Esophagus squamous epithelium (tissue), 4 donors: ENCODE measurements around the gene MRAS.

Source experiments
- POLR2A ChIP-seq, 4 donors: fragments of 450-650 bp; IDR thresholded peaks; one replicate each; pipeline ENCODE4 v1.6.1; 2017; ENCODE audit warnings: antibody characterized with exemption in 4 of 4, mild to moderate bottlenecking in 4 of 4, moderate library complexity in 3 of 4
- TF ChIP-seq, protein P1 (sequence below), 6 experiments: fragments of 450-650 bp in 4 of 6; fragments of 200-600 bp in 2 of 6; sonication (generic) in 2 of 6; IDR thresholded peaks; one replicate each; pipeline ENCODE4 v1.5.1; 2016 to 2019; ENCODE audit warnings: antibody characterized with exemption in 6 of 6, mild to moderate bottlenecking in 4 of 6, moderate library complexity in 4 of 6

DNA sequence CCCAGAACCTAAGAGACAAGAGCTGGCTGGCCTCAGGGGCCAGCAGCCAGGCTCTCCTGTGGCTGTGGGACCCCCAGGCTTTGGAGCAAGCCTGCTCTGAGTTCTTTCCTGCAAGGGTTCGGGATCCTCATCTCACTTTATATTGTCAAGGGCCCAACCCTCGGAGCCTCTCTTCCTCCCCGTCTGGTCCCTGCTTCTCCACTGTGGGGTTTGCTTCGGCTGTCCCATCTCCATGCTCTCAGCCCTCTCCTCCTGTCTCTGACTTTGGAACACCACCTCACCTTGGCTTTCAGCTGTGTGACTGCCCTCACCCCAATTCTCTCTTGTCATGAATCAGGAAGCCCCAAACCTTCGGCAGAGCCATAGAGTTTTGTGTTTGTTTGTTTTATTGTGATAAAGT is 30.0 kb downstream of the MRAS start:
- no peak for TF ChIP-seq POLR2A (IDR thresholded peaks at IDR 0.05)
- TF ChIP-seq, protein P1, sequence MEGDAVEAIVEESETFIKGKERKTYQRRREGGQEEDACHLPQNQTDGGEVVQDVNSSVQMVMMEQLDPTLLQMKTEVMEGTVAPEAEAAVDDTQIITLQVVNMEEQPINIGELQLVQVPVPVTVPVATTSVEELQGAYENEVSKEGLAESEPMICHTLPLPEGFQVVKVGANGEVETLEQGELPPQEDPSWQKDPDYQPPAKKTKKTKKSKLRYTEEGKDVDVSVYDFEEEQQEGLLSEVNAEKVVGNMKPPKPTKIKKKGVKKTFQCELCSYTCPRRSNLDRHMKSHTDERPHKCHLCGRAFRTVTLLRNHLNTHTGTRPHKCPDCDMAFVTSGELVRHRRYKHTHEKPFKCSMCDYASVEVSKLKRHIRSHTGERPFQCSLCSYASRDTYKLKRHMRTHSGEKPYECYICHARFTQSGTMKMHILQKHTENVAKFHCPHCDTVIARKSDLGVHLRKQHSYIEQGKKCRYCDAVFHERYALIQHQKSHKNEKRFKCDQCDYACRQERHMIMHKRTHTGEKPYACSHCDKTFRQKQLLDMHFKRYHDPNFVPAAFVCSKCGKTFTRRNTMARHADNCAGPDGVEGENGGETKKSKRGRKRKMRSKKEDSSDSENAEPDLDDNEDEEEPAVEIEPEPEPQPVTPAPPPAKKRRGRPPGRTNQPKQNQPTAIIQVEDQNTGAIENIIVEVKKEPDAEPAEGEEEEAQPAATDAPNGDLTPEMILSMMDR (IDR thresholded peaks at IDR 0.05): no peak
